Fibroblast of upper back skin (primary cell): ENCODE measurements around the gene RPS6KA2.
A peak's percentile ranks its signal among the peaks of the same experiment; 100 is the strongest.

Experiments
- DNase-seq: peaks from one replicate; pipeline ENCODE4 v3.0.0-alpha.2; 2013

The RPS6KA2 gene

GRCh38 chr6:166439366-166440091, 187.5 kb downstream of the RPS6KA2 start:
- DNase-seq = no peak

GRCh38 chr6:166438211-166438861, 188.7 kb downstream of the RPS6KA2 start:
- DNase-seq = no peak

- no peak for DNase-seq
Measured at GRCh38 chr6:166437661-166438060, 189.4 kb downstream of the RPS6KA2 start.

DNA sequence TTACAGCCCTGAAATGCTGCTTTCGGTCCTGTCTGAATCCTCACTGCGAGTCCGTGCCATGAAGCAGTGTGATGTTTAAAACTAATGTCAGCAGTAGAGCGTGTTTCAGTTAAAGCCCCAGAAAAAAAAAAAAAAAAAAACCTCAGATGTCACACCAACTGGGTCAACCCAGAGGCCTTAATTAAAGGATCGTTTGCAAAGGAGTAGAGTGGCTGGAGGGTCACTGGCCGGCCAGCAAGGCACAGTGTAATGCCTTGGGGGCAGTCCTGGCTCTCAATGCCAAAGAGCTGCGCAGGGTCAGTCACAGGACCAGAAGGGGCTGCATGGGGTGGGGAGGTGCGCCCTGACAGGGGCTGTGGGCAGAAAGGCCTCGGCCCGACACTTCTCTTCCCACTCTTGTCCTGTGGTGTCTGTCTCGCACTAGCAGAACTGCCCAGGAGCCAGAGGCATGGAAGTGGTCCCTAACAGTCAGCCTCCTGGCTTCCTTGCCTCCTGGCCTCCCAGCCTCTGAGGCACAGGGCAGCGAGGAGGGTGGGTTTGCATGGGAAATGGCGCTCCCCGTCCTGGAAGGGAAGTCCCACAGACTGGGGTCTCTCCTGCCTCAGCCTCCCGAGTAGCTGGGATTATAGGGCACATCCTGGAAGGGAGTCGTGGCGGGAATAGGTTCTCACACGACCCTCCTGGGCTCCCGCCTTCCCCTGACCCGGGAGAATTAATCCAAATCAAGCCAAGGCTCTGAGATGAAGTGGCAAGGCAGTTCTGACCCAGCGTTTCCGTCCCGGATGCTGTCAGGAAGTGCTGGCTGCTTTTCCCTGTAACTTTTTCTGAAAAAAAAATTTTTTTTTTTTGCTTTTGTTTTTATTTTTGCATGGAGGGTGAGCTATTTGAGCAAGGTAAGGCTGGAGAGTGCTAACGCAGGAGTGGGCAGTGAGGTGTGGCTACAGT, 190.6 kb downstream of the RPS6KA2 start:
- DNase-seq = no peak

DNA sequence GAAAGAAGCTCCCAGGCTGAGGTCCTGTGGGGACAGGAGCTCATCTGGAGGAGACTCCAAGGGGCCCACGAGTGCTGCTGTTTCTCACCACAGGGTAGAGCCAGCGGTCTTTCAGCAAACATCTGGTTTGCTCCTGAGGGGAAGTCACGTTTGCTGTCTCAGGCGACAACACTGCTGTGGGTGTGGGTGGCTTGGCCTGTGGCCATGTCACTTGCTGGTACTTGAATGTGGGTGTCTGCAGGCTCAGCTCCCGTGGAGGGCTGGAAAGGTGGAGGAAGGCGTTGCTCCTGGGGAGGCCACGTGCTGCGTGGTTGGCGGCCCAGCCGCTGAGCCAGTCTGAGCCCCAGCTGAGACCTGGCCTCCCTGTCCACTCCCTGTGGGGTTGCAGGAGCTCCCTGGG, 191.5 kb downstream of the RPS6KA2 start:
- DNase-seq = no peak

GRCh38 chr6:166434336-166434735, 192.7 kb downstream of the RPS6KA2 start:
- no peak for DNase-seq

DNA sequence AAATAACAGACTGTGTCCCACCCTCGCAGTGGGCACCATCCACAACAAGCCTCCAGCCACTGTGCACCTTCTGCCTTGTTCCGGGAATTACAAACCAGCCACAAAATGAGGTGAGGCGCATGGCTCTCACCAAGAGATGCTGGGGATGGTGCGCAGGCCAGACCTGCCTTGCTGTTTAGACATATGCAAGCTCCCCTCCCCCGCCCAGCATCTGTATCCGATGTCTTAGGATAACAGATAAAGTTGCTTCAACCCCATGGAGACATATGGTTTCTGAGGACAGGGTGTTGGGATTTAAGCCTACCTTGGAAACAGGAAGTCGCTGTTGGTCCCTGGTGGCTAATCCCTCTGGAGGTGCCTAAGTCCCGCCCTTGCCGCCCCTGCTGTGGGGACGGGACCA, 194.0 kb downstream of the RPS6KA2 start:
- no peak for DNase-seq

DNA sequence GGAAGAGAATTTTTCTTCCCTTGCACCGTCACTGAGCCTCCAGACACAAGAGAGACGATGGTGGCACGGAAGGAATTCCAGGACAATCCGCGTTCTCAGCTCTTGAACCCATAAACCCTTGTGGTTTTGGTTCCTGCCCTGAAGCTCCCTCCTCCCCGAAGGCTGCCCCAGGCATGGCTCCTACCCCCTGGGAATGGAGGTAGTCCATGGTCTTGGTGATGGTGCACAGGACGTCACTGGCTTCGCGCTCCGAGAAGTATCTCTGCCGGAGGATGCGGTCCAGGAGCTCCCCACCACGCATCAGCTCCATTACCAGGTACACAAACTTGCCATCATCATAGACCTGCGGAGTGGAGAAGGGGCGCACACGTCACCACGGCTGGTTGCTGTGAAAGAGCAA, 196.8 kb downstream of the RPS6KA2 start:
- DNase-seq = no peak

GRCh38 chr6:166424431-166424830, 202.6 kb downstream of the RPS6KA2 start:
- DNase-seq = no peak

DNA sequence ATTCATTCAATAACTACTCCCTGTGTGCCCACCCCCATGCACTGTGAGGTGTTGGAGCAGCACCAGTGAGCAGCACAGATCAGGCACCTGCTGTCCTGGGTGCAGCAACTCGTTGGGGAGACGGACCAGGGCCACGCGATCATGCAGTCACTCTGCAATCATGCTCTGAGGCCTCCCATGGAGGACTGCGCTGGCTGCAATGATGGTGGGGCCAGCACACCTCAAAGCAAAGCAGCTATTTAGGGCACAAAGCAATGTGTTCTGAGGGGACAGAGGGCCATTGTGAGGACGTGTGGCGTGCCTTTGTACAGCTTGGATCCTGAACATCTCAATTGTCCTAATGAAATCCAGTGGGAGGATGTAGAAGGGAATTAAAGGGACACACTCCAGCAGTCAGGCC, 203.3 kb downstream of the RPS6KA2 start:
- DNase-seq = no peak

GRCh38 chr6:166423051-166423745, 203.9 kb downstream of the RPS6KA2 start:
- no peak for DNase-seq

DNA sequence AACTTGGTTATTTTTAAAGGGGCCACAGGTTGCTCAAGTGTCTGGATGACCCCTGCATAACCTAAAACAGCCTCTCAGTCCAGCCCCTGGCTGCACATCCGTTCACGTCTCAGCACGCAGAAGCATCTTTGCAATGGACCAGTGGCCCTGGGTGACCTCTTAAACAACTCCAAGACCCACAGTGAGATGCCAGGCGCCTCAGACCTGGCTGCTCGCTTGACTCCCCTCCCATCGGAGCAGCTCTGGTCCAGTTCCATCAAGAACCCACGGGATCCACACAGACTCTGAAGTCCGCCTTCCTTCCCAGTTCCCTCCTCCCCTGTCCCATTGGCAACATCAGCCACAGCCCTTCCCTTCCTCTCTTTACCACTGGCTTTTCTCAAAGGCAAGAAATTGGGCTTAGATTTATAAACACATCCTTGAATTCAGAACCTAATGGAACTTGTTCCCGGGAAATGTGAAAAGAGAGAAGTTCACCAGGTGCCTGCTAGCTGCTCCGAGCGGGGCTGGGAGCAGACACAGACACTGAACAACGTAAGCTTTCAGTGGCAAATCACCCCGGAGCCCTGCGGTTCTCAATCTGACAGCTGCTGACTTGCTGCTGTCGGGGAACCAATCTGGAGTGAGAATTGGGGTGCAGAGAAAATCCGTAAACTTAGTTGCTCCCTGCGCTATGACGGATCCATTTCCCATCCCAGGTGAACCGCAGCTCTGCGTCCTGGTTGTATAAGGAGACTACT, 204.7 kb downstream of the RPS6KA2 start:
- DNase-seq = no peak

DNA sequence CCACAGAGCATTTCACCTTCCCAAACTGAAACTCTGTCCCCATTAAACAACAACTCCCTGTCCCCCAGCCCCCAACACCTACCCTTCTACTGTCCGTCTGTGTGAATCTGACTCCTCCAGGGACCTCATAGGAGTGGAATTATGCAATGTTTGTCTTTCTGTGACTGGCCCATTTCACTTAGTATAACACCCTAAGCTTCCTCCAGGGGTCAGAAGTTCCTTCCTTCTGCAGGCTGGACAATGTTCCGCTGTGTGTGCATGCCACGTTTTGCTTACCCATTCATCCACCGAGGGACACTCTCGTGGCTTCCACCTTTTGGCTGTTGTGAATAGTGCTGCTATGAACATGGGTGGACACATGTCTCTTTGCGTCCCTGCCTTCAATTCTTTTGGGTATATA, 206.7 kb downstream of the RPS6KA2 start:
- DNase-seq = no peak

DNA sequence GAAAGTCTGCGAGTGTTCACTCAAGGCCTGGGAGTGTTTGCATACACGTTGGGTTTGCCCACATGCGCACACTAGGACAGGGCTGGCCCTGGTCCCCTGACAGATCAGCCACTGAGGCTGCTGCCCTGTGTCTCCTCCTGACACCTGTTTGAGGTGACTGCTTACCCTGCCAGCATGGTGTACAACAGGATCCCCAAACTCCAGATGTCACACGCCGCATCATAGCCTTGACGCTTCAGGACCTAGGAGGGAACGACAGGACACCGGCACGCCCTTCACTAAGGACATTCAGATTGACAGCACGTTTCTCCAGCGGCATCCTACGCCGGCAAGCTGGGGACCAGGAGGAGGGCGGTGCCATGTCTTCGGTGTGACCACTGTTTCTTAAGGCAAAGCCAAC, 207.3 kb downstream of the RPS6KA2 start:
- DNase-seq = no peak

DNA sequence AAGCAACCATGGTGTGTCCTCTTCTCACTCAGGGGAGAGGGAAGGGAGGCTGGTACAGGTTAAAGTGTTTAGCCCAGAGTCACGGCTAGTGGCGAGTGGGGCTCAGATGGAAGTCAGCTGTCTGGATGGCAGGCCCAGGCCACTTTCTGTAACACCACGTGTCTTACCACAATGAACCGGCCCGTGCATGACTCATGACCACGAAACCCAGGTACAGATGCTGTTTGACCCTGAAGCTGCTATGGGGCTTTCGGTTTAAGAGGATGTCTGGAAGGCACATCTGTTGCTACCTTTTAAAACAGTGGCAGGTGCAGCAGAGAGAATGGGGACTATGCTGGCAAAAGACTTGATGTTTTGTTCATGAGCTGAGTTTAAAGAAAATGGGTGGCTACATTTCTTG, 207.8 kb downstream of the RPS6KA2 start:
- peak; percentile 30 for DNase-seq

GRCh38 chr6:166418691-166419143, 208.3 kb downstream of the RPS6KA2 start:
- DNase-seq = no peak

- DNase-seq = no peak
Measured at GRCh38 chr6:166417285-166417691, 209.8 kb downstream of the RPS6KA2 start.

GRCh38 chr6:166415833-166416347, 211.2 kb downstream of the RPS6KA2 start:
- DNase-seq = no peak

DNA sequence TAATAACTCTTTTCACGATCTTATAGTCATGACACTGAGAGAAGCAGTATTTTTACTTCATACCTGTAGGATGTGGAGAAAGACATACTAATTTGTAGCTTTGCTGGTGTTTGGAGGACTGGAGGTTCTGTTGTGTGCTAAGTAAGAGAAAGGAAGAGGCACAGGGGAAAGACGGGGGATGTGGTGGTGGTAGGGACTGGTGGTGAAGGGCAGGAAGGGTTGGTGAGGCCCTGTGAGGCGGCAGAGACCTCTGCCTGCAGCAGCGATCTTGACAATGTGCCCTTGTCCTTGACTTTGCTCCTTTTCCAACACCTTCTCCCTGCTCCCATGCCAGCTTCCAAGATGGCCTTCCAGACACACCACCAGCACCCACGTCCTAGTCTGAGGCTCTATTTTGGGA, 211.7 kb downstream of the RPS6KA2 start:
- DNase-seq = no peak

DNA sequence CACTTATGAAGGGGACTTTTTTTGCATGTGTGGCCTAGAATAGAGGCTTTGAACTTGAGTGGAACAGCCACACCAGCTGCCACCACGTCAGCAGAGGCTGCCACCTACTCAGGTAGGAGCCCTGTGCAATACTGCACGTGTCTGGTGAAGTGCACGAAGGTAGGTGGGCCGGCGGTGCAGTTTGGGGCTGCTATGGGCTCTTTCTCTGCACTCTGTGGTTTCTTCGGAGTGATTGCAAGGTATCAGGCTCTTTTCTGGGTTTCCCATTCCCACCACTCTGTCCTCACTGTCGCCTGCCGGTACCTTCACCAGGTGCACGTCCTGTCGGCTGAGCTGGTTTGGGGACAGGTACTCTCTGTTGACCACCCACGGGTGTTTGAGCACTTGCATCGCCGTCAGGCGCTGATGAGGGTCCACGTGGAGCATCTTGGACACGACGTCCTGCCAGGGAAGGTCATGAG, 213.5 kb downstream of the RPS6KA2 start:
- DNase-seq = no peak

DNA sequence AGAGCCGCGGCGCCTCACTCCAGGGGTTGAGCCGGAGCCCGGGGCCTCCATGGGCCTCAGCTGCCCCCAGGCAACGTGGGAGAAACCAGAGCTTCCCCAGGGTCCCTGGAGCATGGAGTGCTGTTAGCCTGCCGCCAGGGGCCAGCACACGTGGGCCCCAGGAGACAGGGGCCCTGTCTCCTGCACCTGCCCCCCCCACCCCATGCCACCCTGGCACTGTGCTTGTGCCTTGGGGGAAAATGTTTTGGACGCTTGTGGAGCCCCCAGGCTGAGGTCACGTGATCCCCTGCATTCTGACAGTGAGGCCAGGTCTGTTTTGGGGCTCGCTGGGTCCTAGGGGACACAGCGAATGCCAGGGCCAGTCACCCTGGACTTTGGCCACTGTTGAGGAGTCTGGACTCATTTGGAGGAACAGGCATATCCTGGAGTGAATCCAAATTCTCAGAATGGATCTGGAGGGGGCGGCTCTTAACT, 214.1 kb downstream of the RPS6KA2 start:
- no peak for DNase-seq
